Hepatocyte (in vitro differentiated cells): Measurements from ENCODE around the gene AXIN2. TPM values are rescaled to one million over a fixed set of nuclear protein-coding genes. Genes with fewer than 3 reads are reported as not detected.

ENCODE experiments used
- DNase-seq: peaks from one replicate; pipeline ENCODE4 v3.0.0-alpha.2; 2016; ENCODE audit warnings: low spot score
- H2AFZ ChIP-seq: fragments of 200-600 bp; sonication (generic); 2 replicates; pipeline ENCODE4 v1.6.0; 2016; ENCODE audit warnings: antibody characterized with exemption, mild to moderate bottlenecking
- H3K27ac ChIP-seq: fragments of 200-600 bp; sonication (generic); 2 replicates; pipeline ENCODE4 v1.5.1; 2016; ENCODE audit warnings: mild to moderate bottlenecking
- H3K27me3 ChIP-seq: fragments of 200-600 bp; sonication (generic); 2 replicates; pipeline ENCODE4 v1.6.1; 2016
- H3K36me3 ChIP-seq: fragments of 200-600 bp; sonication (generic); replicated peaks from 2 replicates; pipeline ENCODE4 v1.5.1; 2016; ENCODE audit warnings: low read depth; ENCODE audit not compliant: insufficient read depth
- H3K4me1 ChIP-seq: fragments of 200-600 bp; sonication (generic); 2 replicates; pipeline ENCODE4 v1.5.1; 2016; ENCODE audit warnings: mild to moderate bottlenecking, moderate library complexity; ENCODE audit not compliant: insufficient read depth
- H3K4me2 ChIP-seq: fragments of 200-600 bp; sonication (generic); 2 replicates; pipeline ENCODE4 v1.6.0; 2016
- H3K4me3 ChIP-seq: fragments of 200-600 bp; sonication (generic); 2 replicates; pipeline ENCODE4 v1.5.1; 2016; ENCODE audit warnings: mild to moderate bottlenecking
- H3K79me2 ChIP-seq: fragments of 200-600 bp; sonication (generic); 2 replicates; pipeline ENCODE4 v1.6.0; 2017; ENCODE audit warnings: mild to moderate bottlenecking
- H3K9me2 ChIP-seq: fragments of 200-600 bp; sonication (generic); replicated peaks from 2 replicates; pipeline ENCODE4 v1.6.0; 2017; ENCODE audit warnings: mild to moderate bottlenecking; ENCODE audit not compliant: insufficient read depth
- H3K9me3 ChIP-seq: fragments of 200-600 bp; sonication (generic); 2 replicates; pipeline ENCODE4 v1.5.1; 2016; ENCODE audit warnings: low read depth, mild to moderate bottlenecking
- H4K20me1 ChIP-seq: fragments of 200-600 bp; sonication (generic); 2 replicates; pipeline ENCODE4 v1.6.0; 2016; ENCODE audit warnings: mild to moderate bottlenecking; ENCODE audit not compliant: insufficient read depth, poor library complexity, severe bottlenecking
- CTCF ChIP-seq: fragments of 200-600 bp; sonication (generic); IDR thresholded peaks from 2 replicates; pipeline ENCODE4 v1.5.1; 2016; ENCODE audit warnings: antibody characterized with exemption, mild to moderate bottlenecking; ENCODE audit not compliant: poor library complexity
- EZH2 ChIP-seq: fragments of 200-600 bp; sonication (generic); IDR thresholded peaks from 2 replicates; pipeline ENCODE4 v1.6.1; 2016; ENCODE audit warnings: antibody characterized with exemption, mild to moderate bottlenecking, borderline replicate concordance
- EZH2phosphoT487 ChIP-seq: fragments of 200-600 bp; sonication (generic); IDR thresholded peaks from one replicate; pipeline ENCODE4 v1.6.1; 2018; ENCODE audit warnings: antibody characterized with exemption, mild to moderate bottlenecking, low read depth, moderate library complexity; ENCODE audit not compliant: unreplicated experiment, severe bottlenecking
- WGBS: methylation state at CpG from one replicate; pipeline ENCODE4 v1.1.6; 2016; ENCODE audit warnings: low lambda C conversion rate; ENCODE audit errors: missing lambda C conversion rate; 5-methylcytosine and 5-hydroxymethylcytosine counted together
- polyA plus RNA-seq: library from polyadenylated mRNA; unstranded; fragments of >200 nt; fragmentation: Nextera tagmentation; extraction: Ambion mirVana; gene quantifications from 2 replicates; pipeline ENCODE4 v1.2.1, GENCODE V29; 2016
- total RNA-seq: library from RNA; depleted of rRNA; stranded (reverse); fragments of >200 nt; gene quantifications from 2 replicates; pipeline ENCODE4 v1.2.3, GENCODE V29; 2014

AXIN2 gene
- total and polyA plus RNA-seq, 2 experiments from 2014 or later = 15.4 to 22.3 TPM

GRCh38 chr17:65531256-65532100 is 30.0 kb downstream of the AXIN2 start:
- Histone ChIP-seq H3K4me3 (no peak overlapping the region), H3K36me3 (no peaks in the 10 kb centered on the region), H3K4me2 (peak overlapping the region; percentile 56), H3K9me2 (no peaks in the 10 kb centered on the region), H3K4me1 (peaks cover 44% of the 10 kb centered on the region), H3K27me3 (no peaks in the 10 kb centered on the region), H2AFZ (no peak overlapping the region), H3K27ac (peak overlapping the region; percentile 84), H4K20me1 (no peaks in the 10 kb centered on the region), H3K79me2 (peaks cover 10% of the 10 kb centered on the region), H3K9me3 (no peaks in the 10 kb centered on the region)
- TF ChIP-seq EZH2 (no peak), EZH2phosphoT487 (no peak), CTCF (peak; percentile 31)
- DNase-seq = peak; percentile 76
- WGBS = 8% methylated on average over 16 of the region's 16 CpGs

GRCh38 chr17:65530523-65531255 is 30.8 kb downstream of the AXIN2 start:
- 67% methylated on average over 9 of the region's 10 CpGs for WGBS
- Histone ChIP-seq H3K9me3 (no peaks in the 10 kb centered on the region), H3K9me2 (no peaks in the 10 kb centered on the region), H3K36me3 (no peaks in the 10 kb centered on the region), H2AFZ (no peak overlapping the region), H3K4me1 (peaks cover 44% of the 10 kb centered on the region), H3K79me2 (peaks cover 10% of the 10 kb centered on the region), H3K4me2 (peak overlapping the region; percentile 56), H3K27ac (peak overlapping the region; percentile 84), H4K20me1 (no peaks in the 10 kb centered on the region), H3K27me3 (no peaks in the 10 kb centered on the region), H3K4me3 (no peak overlapping the region)
- no peak for DNase-seq
- TF ChIP-seq EZH2phosphoT487 = no peak
- no peak for TF ChIP-seq CTCF
- no peak for TF ChIP-seq EZH2

- no peak overlapping the region for H3K4me2 ChIP-seq
- H3K36me3 ChIP-seq = no peaks in the 10 kb centered on the region
- no peaks in the 10 kb centered on the region for H3K27me3 ChIP-seq
- no peaks in the 10 kb centered on the region for H3K9me2 ChIP-seq
- TF ChIP-seq CTCF = no peak
- TF ChIP-seq EZH2 = no peak
- TF ChIP-seq EZH2phosphoT487 = no peak
- H3K4me3 ChIP-seq = no peak overlapping the region
- WGBS = 80% methylated on average over 17 of the region's 17 CpGs
- DNase-seq = no peak
- H2AFZ ChIP-seq = no peak overlapping the region
- H4K20me1 ChIP-seq = no peaks in the 10 kb centered on the region
- H3K79me2 ChIP-seq = peaks cover 5% of the 10 kb centered on the region
- peaks cover 44% of the 10 kb centered on the region for H3K4me1 ChIP-seq
- peak overlapping the region; percentile 84 for H3K27ac ChIP-seq
- H3K9me3 ChIP-seq = no peaks in the 10 kb centered on the region
Measured at GRCh38 chr17:65529761-65530522, 31.5 kb downstream of the AXIN2 start.
